Neural crest cell (in vitro differentiated cells): ENCODE measurements around the gene SORCS2. TPM values are rescaled to one million over a fixed set of nuclear protein-coding genes. Genes with fewer than 3 reads are reported as not detected.

Experiments
- DNase-seq: peaks from one replicate; pipeline ENCODE4 v3.0.0; 2021; ENCODE audit warnings: low read depth, mixed read lengths, low spot score
- H3K27ac Mint-ChIP-seq: one replicate; pipeline ENCODE4 v1.8.0; 2021; ENCODE audit warnings: mild to moderate bottlenecking, mixed read lengths; ENCODE audit not compliant: unreplicated experiment
- H3K27me3 Mint-ChIP-seq: 2 replicates; pipeline ENCODE4 v1.8.0; 2021; ENCODE audit warnings: low read depth, mild to moderate bottlenecking, mixed read lengths
- H3K36me3 Mint-ChIP-seq: 2 replicates; pipeline ENCODE4 v1.8.0; 2021; ENCODE audit warnings: low read depth, mild to moderate bottlenecking, mixed read lengths
- H3K4me1 Mint-ChIP-seq: 2 replicates; pipeline ENCODE4 v1.8.0; 2021; ENCODE audit warnings: mixed read lengths
- H3K4me3 Mint-ChIP-seq: one replicate; pipeline ENCODE4 v1.8.0; 2021; ENCODE audit warnings: mild to moderate bottlenecking, mixed read lengths
- H3K9me3 Mint-ChIP-seq: 2 replicates; pipeline ENCODE4 v1.8.0; 2021; ENCODE audit warnings: mixed read lengths
- CTCF ChIP-seq: fragments of 200-600 bp; sonication (generic); conservative IDR thresholded peaks from 2 replicates; pipeline ENCODE4 v1.5.0; 2021; ENCODE audit warnings: antibody characterized with exemption, mild to moderate bottlenecking
- total RNA-seq: library from RNA; stranded (reverse); gene quantifications from 2 replicates; pipeline ENCODE4 v1.2.1, GENCODE V29; 2021

SORCS2 gene
- total RNA-seq, 1 donor from 2014 or later: 1.1 TPM

- H3K9me3 Mint-ChIP-seq: peaks cover 20% of the 10 kb centered on the region
- peak; percentile 63 for DNase-seq
- peaks cover 2% of the 10 kb centered on the region for H3K27me3 Mint-ChIP-seq
- H3K4me3 Mint-ChIP-seq: no peak overlapping the region
- TF ChIP-seq CTCF: no peak
- H3K4me1 Mint-ChIP-seq: no peaks in the 10 kb centered on the region
- peaks cover 9% of the 10 kb centered on the region for H3K36me3 Mint-ChIP-seq
- no peak overlapping the region for H3K27ac Mint-ChIP-seq
These were observed 389.1 kb downstream of the SORCS2 start for GRCh38 chr4:7581477-7581876.

- Mint-ChIP-seq H3K4me3 (no peak overlapping the region), H3K36me3 (peaks cover 4% of the 10 kb centered on the region), H3K4me1 (no peaks in the 10 kb centered on the region), H3K9me3 (peaks cover 12% of the 10 kb centered on the region), H3K27ac (no peak overlapping the region), H3K27me3 (no peaks in the 10 kb centered on the region)
- no peak for TF ChIP-seq CTCF
- DNase-seq: no peak
These were observed 390.2 kb downstream of the SORCS2 start for GRCh38 chr4:7582313-7583097.

DNA sequence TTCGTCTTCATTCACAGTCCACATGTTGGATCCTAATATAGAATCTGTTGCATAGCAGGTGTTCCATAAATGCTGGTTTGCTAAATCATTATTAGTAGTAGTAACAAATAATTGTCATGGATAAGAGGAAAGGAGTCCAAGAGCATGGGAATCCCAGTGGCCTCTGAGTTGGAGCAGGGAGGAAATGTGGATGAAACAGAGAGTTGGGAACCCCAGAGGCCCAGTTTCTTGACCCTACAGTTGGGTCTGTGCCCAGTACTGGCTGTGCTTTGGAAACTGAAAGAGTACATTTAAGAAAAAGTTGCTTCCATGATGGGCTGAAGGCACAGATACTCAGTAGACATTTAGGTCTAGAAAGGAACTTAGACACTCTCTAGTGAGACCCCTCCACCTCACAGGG, 391.8 kb downstream of the SORCS2 start:
- Mint-ChIP-seq H3K27ac (no peak overlapping the region), H3K27me3 (no peaks in the 10 kb centered on the region), H3K9me3 (peaks cover 6% of the 10 kb centered on the region), H3K4me3 (no peak overlapping the region), H3K36me3 (no peaks in the 10 kb centered on the region), H3K4me1 (peaks cover 6% of the 10 kb centered on the region)
- no peak for DNase-seq
- no peak for TF ChIP-seq CTCF

DNA sequence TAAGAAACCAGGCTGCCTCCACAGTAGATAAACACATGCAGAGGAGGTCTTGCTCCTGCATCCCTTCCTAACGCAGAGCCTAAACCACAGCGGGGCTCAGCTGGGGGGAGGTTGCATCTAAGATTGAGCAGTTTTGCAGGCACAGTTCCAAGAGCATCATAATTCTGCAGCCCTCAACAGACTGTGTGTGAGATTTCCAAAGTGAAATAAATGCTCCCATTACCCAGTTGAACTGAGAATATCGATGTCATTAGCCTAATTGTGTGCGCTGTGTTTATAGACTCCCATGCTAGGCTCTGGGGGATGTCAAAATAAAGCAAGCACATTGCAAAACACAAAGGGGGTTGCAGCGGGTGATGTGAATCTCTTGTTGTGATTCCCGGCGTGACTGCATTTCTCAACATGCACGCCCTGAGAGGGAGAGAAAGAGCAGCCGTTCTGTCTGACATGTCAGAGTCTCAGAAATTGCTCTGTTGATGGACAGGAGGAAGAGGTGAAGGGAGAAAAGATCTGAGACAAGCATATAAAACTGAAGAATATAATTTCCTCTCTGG, 392.3 kb downstream of the SORCS2 start:
- H3K9me3 Mint-ChIP-seq: peaks cover 2% of the 10 kb centered on the region
- no peak overlapping the region for H3K4me3 Mint-ChIP-seq
- no peaks in the 10 kb centered on the region for H3K27me3 Mint-ChIP-seq
- no peak for TF ChIP-seq CTCF
- H3K27ac Mint-ChIP-seq: no peak overlapping the region
- H3K36me3 Mint-ChIP-seq: no peaks in the 10 kb centered on the region
- DNase-seq: no peak
- H3K4me1 Mint-ChIP-seq: peaks cover 7% of the 10 kb centered on the region

DNA sequence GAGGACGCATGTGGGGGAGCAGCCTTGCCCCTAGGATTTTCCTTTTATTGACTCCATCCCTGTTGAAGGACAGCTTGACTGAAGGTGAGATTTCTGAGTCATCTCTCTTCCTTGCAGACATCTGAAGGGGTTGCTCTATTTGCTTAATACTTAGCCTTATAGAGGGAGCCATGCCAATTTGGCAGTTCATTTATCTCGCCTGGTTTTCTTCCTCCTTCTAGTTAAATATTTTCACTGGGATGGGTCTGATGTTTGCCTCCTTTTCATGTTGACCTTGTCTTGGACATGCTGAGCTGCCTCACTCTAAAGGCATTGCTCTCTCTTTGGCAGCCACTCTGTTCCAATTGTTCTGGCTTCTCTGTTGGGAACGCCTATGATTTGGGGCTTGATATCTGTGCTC, 393.4 kb downstream of the SORCS2 start:
- H3K27ac Mint-ChIP-seq: no peak overlapping the region
- no peak overlapping the region for H3K4me3 Mint-ChIP-seq
- DNase-seq: no peak
- no peak for TF ChIP-seq CTCF
- no peaks in the 10 kb centered on the region for H3K36me3 Mint-ChIP-seq
- H3K9me3 Mint-ChIP-seq: no peaks in the 10 kb centered on the region
- H3K27me3 Mint-ChIP-seq: no peaks in the 10 kb centered on the region
- H3K4me1 Mint-ChIP-seq: peaks cover 13% of the 10 kb centered on the region
